OCI-LY1 (cell line): ENCODE results near the gene FAM114A1.

Experiments
- H2AFZ ChIP-seq: fragments of 200-600 bp; sonication (generic), shearing (Covaris generic); 2 replicates; pipeline ENCODE4 v1.6.0; 2014; ENCODE audit warnings: antibody characterized with exemption, mild to moderate bottlenecking, low read length
- H3F3A ChIP-seq: fragments of 200-600 bp; sonication (generic), shearing (Covaris generic); 2 replicates; pipeline ENCODE4 v1.6.0; 2014; ENCODE audit warnings: mild to moderate bottlenecking, antibody characterized with exemption, low read length, moderate library complexity; ENCODE audit not compliant: insufficient read depth
- H3K27ac ChIP-seq: fragments of 200-600 bp; sonication (generic); 2 replicates; pipeline ENCODE4 v1.5.1; 2014; ENCODE audit warnings: low read length, mixed run types, mild to moderate bottlenecking, low read depth; ENCODE audit not compliant: poor library complexity, severe bottlenecking
- H3K27me3 ChIP-seq: fragments of 200-600 bp; sonication (generic); 2 replicates; pipeline ENCODE4 v1.6.0; 2014; ENCODE audit warnings: antibody characterized with exemption, mild to moderate bottlenecking, low read length, moderate library complexity; ENCODE audit not compliant: insufficient read depth
- H3K36me3 ChIP-seq: fragments of 200-600 bp; sonication (generic); 2 replicates; pipeline ENCODE4 v1.6.1; 2014; ENCODE audit warnings: mild to moderate bottlenecking, antibody characterized with exemption, low read length, moderate library complexity, mixed read lengths; ENCODE audit not compliant: insufficient read depth
- H3K4me1 ChIP-seq: fragments of 200-600 bp; sonication (generic); 2 replicates; pipeline ENCODE4 v1.5.1; 2014; ENCODE audit warnings: mild to moderate bottlenecking, low read length, moderate library complexity; ENCODE audit not compliant: insufficient read depth, severe bottlenecking
- H3K4me2 ChIP-seq: fragments of 200-600 bp; sonication (generic), shearing (Covaris generic); 2 replicates; pipeline ENCODE4 v1.6.1; 2014; ENCODE audit warnings: low read length
- H3K4me3 ChIP-seq: fragments of 200-600 bp; sonication (generic); 2 replicates; pipeline ENCODE4 v1.5.1; 2014; ENCODE audit warnings: low read length, low read depth, mild to moderate bottlenecking, mixed read lengths; ENCODE audit not compliant: poor library complexity, severe bottlenecking
- H3K79me2 ChIP-seq: fragments of 200-600 bp; shearing (Covaris generic); 2 replicates; pipeline ENCODE4 v1.6.1; 2016; ENCODE audit warnings: mixed run types, low read length, mixed read lengths; ENCODE audit not compliant: insufficient read depth
- H3K9ac ChIP-seq: fragments of 200-600 bp; sonication (generic), shearing (Covaris generic); 2 replicates; pipeline ENCODE4 v1.6.1; 2014; ENCODE audit warnings: mild to moderate bottlenecking, low read length, mixed read lengths
- H3K9me2 ChIP-seq: fragments of 200-600 bp; sonication (generic), shearing (Covaris generic); 2 replicates; pipeline ENCODE4 v1.6.1; 2014; ENCODE audit warnings: low read depth, mild to moderate bottlenecking, low read length, mixed read lengths
- H3K9me3 ChIP-seq: fragments of 200-600 bp; shearing (Covaris generic); 2 replicates; pipeline ENCODE4 v1.6.1; 2014; ENCODE audit warnings: low read length, mixed read lengths
- H4K20me1 ChIP-seq: fragments of 200-600 bp; sonication (generic), shearing (Covaris generic); 2 replicates; pipeline ENCODE4 v1.6.0; 2016; ENCODE audit warnings: mild to moderate bottlenecking, low read length; ENCODE audit not compliant: insufficient read depth
- EZH2 ChIP-seq: fragments of 200-600 bp; sonication (generic), shearing (Covaris generic); IDR thresholded peaks from 2 replicates; pipeline ENCODE4 v1.8.0; 2017; ENCODE audit warnings: borderline replicate concordance, mixed run types, mild to moderate bottlenecking, antibody characterized with exemption, low read length, moderate library complexity, mixed read lengths
- TF ChIP-seq, protein P1 (sequence below): fragments of 200-600 bp; sonication (generic), shearing (Covaris generic); IDR thresholded peaks from 2 replicates; pipeline ENCODE4 v1.5.1; 2017; ENCODE audit warnings: mild to moderate bottlenecking, antibody characterized with exemption, low read length, moderate library complexity, mixed read lengths

FAM114A1 gene

DNA sequence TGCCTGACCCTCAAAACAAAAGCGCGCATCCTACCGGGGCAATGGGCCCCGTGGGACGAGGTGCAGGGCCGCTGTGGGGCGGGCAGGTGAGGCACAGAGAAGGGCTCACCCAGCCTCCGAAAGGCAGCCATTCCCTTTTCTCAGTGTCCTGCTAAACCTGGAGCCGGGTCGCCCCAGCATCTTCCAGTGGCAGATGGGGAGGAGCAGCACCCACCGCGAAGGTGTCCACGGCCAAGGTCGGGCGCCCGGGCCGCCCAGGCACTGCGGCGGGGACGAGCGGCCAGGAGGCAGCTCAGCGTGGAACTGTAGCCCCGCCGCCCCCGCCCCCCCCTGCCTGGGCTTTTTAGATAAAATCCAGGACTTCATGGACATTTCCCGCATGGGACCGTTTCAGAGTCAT, 43.8 kb upstream of the FAM114A1 start:
- H3K4me3 ChIP-seq, result no peak overlapping the region
- no peaks in the 10 kb centered on the region for H4K20me1 ChIP-seq
- H3F3A ChIP-seq, result no peaks in the 10 kb centered on the region
- no peaks in the 10 kb centered on the region for H3K9me2 ChIP-seq
- no peaks in the 10 kb centered on the region for H3K79me2 ChIP-seq
- TF ChIP-seq EZH2, result no peak
- TF ChIP-seq, protein P1, sequence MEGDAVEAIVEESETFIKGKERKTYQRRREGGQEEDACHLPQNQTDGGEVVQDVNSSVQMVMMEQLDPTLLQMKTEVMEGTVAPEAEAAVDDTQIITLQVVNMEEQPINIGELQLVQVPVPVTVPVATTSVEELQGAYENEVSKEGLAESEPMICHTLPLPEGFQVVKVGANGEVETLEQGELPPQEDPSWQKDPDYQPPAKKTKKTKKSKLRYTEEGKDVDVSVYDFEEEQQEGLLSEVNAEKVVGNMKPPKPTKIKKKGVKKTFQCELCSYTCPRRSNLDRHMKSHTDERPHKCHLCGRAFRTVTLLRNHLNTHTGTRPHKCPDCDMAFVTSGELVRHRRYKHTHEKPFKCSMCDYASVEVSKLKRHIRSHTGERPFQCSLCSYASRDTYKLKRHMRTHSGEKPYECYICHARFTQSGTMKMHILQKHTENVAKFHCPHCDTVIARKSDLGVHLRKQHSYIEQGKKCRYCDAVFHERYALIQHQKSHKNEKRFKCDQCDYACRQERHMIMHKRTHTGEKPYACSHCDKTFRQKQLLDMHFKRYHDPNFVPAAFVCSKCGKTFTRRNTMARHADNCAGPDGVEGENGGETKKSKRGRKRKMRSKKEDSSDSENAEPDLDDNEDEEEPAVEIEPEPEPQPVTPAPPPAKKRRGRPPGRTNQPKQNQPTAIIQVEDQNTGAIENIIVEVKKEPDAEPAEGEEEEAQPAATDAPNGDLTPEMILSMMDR, result no peak
- H2AFZ ChIP-seq, result no peak overlapping the region
- no peak overlapping the region for H3K4me2 ChIP-seq
- H3K9me3 ChIP-seq, result peaks cover 16% of the 10 kb centered on the region
- peaks cover 18% of the 10 kb centered on the region for H3K4me1 ChIP-seq
- H3K27me3 ChIP-seq, result no peaks in the 10 kb centered on the region
- H3K27ac ChIP-seq, result no peak overlapping the region
- peaks cover 44% of the 10 kb centered on the region for H3K36me3 ChIP-seq
- no peak overlapping the region for H3K9ac ChIP-seq

DNA sequence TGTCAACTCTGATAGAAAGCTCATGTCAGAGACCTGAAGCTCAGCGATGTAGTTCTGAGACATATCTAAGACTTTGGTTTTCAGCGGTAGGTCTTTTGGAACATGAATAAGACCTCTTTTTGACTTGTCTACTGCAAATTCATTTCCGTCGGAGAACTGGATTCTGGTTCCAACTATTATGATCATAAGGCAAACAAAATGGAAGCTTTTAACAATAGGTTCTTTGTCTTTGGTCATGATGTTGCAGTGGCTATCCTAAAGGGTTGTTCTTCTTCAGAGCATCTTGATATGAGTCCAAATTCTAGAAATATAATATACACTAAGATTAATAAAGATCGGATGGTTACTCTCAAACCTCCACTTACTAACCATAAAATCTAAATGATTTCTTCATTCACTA, 38.4 kb upstream of the FAM114A1 start:
- Histone ChIP-seq H3K9me2 (no peaks in the 10 kb centered on the region), H3K4me3 (no peak overlapping the region), H3K79me2 (peaks cover 18% of the 10 kb centered on the region), H3K27me3 (no peaks in the 10 kb centered on the region), H2AFZ (no peak overlapping the region), H3K27ac (no peak overlapping the region), H3K4me2 (no peak overlapping the region), H3K9me3 (peaks cover 4% of the 10 kb centered on the region), H3F3A (no peaks in the 10 kb centered on the region), H3K4me1 (no peaks in the 10 kb centered on the region), H4K20me1 (no peaks in the 10 kb centered on the region), H3K36me3 (peaks cover 47% of the 10 kb centered on the region), H3K9ac (no peak overlapping the region)
- no peak for TF ChIP-seq EZH2
- TF ChIP-seq, protein P1, result no peak

DNA sequence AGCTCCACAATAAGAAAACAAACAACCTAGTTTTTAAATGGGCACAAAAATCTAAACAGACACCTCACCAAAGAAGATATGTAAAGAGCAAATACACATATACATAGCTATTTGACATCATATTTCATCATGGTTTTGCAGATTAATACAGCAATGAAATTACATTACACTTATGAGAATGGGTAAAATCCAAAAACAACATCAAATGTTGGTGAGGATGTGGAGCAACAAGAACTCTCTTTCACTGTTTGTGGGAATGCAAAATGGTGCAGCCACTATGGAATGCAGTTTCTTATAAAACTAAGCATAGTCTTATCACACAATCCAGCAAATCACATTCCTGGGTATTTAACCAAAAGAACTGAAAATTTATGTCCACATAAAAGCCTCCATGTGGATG, 36.0 kb upstream of the FAM114A1 start:
- H3F3A ChIP-seq, result no peaks in the 10 kb centered on the region
- peaks cover 43% of the 10 kb centered on the region for H3K36me3 ChIP-seq
- no peak overlapping the region for H3K4me2 ChIP-seq
- no peak overlapping the region for H3K27ac ChIP-seq
- TF ChIP-seq EZH2, result no peak
- TF ChIP-seq, protein P1, result no peak
- H2AFZ ChIP-seq, result no peak overlapping the region
- H3K4me3 ChIP-seq, result no peak overlapping the region
- H3K9me3 ChIP-seq, result peaks cover 14% of the 10 kb centered on the region
- H3K27me3 ChIP-seq, result no peaks in the 10 kb centered on the region
- H3K79me2 ChIP-seq, result peaks cover 37% of the 10 kb centered on the region
- H3K9ac ChIP-seq, result no peak overlapping the region
- H4K20me1 ChIP-seq, result no peaks in the 10 kb centered on the region
- no peaks in the 10 kb centered on the region for H3K4me1 ChIP-seq
- no peaks in the 10 kb centered on the region for H3K9me2 ChIP-seq
